Stomach (tissue), 9 donors: ENCODE data around the gene MXD4. TPM values are rescaled to one million over a fixed set of nuclear protein-coding genes. Genes with fewer than 3 reads are reported as not detected.

Experiments
- DNase-seq, 2 donors: peaks; one replicate each; pipeline versions ENCODE4 v3.0.0 to v3.0.0-alpha.2; 2013 to 2019
- H3K27ac ChIP-seq, 5 donors: fragments of 200-600 bp in 4 of 5; sonication (generic) in 4 of 5; one replicate each; pipeline ENCODE4 v1.5.1; 2013 to 2019; ENCODE audit warnings: mild to moderate bottlenecking in 1 of 5, moderate library complexity in 1 of 5
- H3K27me3 ChIP-seq, 3 donors: fragments of 200-600 bp; sonication (generic); one replicate each; pipeline ENCODE4 v1.5.1; 2017 to 2019; ENCODE audit warnings: mixed run types in 1 of 3
- H3K36me3 ChIP-seq, 4 donors: fragments of 200-600 bp; sonication (generic); 1 replicate in 3 of 4; 2 replicates in 1 of 4; pipeline ENCODE4 v1.5.1; 2016 to 2019
- H3K4me1 ChIP-seq, 4 donors: fragments of 200-600 bp; sonication (generic); one replicate each; pipeline ENCODE4 v1.5.1; 2016 to 2019
- H3K4me3 ChIP-seq, 4 donors: fragments of 200-600 bp; sonication (generic) in 3 of 4; one replicate each; pipeline ENCODE4 v1.5.1; 2016 to 2019; ENCODE audit warnings: mild to moderate bottlenecking in 1 of 4
- H3K9me3 ChIP-seq, 4 donors: fragments of 200-600 bp; sonication (generic); one replicate each; pipeline ENCODE4 v1.5.1; 2016 to 2019
- EP300 ChIP-seq: sonication (generic); formaldehyde crosslinking; IDR thresholded peaks from one replicate; pipeline ENCODE4 v1.6.1; 2017; ENCODE audit warnings: antibody characterized with exemption
- POLR2A ChIP-seq, 4 donors: fragments of 450-650 bp; IDR thresholded peaks; one replicate each; pipeline ENCODE4 v1.6.1; 2016; ENCODE audit warnings: antibody characterized with exemption in 4 of 4, control low read depth in 2 of 4, mild to moderate bottlenecking in 1 of 4, moderate library complexity in 1 of 4
- POLR2AphosphoS5 ChIP-seq, 3 donors: sonication (generic); formaldehyde crosslinking; IDR thresholded peaks; one replicate each; pipeline ENCODE4 v1.6.1; 2016; ENCODE audit warnings: antibody characterized with exemption in 3 of 3
- WGBS, 5 donors: extraction: QIAGEN DNeasy Blood & Tissue Kit in 3 of 5; methylation state at CpG; one replicate each; pipeline versions ENCODE4 v1.1.5 to v1.1.7; 2013 to 2018; 5-methylcytosine and 5-hydroxymethylcytosine counted together
- intact Hi-C: fragments of 100-400 bp; cut with DNase I; formaldehyde crosslinking; loops from one replicate; pipeline ENCODE4 v1.15.1; 2023; ENCODE audit warnings: low total_unique reads
- polyA plus RNA-seq, 3 donors: library from polyadenylated mRNA; stranded (reverse); fragments of 200-250 nt; gene quantifications; one replicate each; pipeline ENCODE4 v1.2.3, GENCODE V29; 2013
- total RNA-seq, 5 donors: library from RNA; depleted of rRNA; stranded (reverse); fragments of >200 nt; gene quantifications; one replicate each; pipeline versions ENCODE4 v1.1.0 to v1.2.3, GENCODE V29; 2014 to 2016
- TF ChIP-seq, protein P1 (sequence below), 7 experiments: fragments of 450-650 bp in 4 of 7; fragments of 200-600 bp in 3 of 7; sonication (generic) in 3 of 7; IDR thresholded peaks; one replicate each; pipeline ENCODE4 v1.5.1; 2016 to 2019; ENCODE audit warnings: antibody characterized with exemption in 7 of 7, control low read depth in 2 of 7, mild to moderate bottlenecking in 1 of 7
- donor health status: healthy with polysubstance abuse.
- donor health status: Bipolar disorder and iron deficiency.
- donor health status: healthy.

Gene MXD4
- total and polyA plus RNA-seq, 8 donors: 19.1 to 114 (median 46.8) TPM

DNA sequence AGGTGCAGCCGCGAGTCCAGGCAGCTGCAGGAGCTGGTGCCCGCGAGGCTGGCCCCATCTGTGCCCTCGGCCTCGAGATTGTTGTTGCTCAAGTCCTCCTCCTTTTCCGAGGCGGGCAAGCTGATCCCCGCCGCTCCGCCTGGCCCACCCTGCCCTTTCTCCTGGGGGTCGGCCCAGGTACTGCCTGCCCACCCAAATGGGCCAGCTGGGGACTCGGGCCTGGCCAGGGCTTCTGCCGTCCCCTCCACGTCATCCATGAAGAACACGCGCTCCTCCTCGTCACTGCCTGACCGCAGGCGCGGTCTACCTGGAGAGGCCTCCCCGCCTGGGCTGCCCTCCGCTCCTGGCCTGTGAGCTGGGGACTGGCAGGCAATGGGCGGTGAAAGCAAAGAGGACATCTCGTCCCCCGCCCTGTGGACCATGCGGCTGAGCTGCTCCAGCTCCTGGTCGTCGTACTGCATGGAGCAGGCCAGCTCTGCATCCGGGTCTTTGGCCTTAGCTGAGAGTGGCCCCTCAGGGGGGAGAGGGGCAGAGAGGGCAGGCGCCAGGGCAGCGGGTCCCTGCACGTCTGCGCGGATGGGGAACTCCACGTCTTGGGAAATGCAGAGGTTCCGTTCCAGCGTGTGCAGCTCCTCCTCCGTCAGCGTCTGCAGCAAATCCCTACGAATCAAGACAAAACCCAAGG lies 43.1 kb upstream of the MXD4 start:
- H3K27me3 ChIP-seq: no peaks in the 10 kb centered on the region
- DNase-seq: peak in 1 of 2 donors; percentile 10
- no peaks in the 10 kb centered on the region for H3K4me1 ChIP-seq
- peaks cover 0 to 4% (median 1%) of the 10 kb centered on the region in 4 donors for H3K9me3 ChIP-seq
- intact Hi-C loops: no loop called here
- TF ChIP-seq, protein P1, sequence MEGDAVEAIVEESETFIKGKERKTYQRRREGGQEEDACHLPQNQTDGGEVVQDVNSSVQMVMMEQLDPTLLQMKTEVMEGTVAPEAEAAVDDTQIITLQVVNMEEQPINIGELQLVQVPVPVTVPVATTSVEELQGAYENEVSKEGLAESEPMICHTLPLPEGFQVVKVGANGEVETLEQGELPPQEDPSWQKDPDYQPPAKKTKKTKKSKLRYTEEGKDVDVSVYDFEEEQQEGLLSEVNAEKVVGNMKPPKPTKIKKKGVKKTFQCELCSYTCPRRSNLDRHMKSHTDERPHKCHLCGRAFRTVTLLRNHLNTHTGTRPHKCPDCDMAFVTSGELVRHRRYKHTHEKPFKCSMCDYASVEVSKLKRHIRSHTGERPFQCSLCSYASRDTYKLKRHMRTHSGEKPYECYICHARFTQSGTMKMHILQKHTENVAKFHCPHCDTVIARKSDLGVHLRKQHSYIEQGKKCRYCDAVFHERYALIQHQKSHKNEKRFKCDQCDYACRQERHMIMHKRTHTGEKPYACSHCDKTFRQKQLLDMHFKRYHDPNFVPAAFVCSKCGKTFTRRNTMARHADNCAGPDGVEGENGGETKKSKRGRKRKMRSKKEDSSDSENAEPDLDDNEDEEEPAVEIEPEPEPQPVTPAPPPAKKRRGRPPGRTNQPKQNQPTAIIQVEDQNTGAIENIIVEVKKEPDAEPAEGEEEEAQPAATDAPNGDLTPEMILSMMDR (IDR thresholded peaks at IDR 0.05): no peak
- TF ChIP-seq EP300 (no peak), POLR2AphosphoS5 (IDR thresholded peaks at IDR 0.05) (no peak), POLR2A (IDR thresholded peaks at IDR 0.05) (no peak)
- no peak overlapping the region for H3K27ac ChIP-seq
- WGBS, 5 donors: 92 to 96% (median 94%) methylated on average over 23 to 41 of the region's 41 CpGs
- peaks cover 0 to 15% (median 11%) of the 10 kb centered on the region in 4 donors for H3K36me3 ChIP-seq
- no peak overlapping the region for H3K4me3 ChIP-seq

GRCh38 chr4:2304321-2304876 lies 42.5 kb upstream of the MXD4 start:
- H3K27me3 ChIP-seq: no peaks in the 10 kb centered on the region
- intact Hi-C loops: no loop called here
- 92 to 97% (median 95%) methylated on average over 10 to 32 of the region's 32 CpGs for WGBS, 5 donors
- H3K4me3 ChIP-seq: no peak overlapping the region
- H3K36me3 ChIP-seq: peaks cover 0 to 15% (median 11%) of the 10 kb centered on the region in 4 donors
- peak in 1 of 2 donors; percentile 20 for DNase-seq
- no peaks in the 10 kb centered on the region for H3K4me1 ChIP-seq
- H3K9me3 ChIP-seq: peaks cover 0 to 4% (median 1%) of the 10 kb centered on the region in 4 donors
- H3K27ac ChIP-seq: no peak overlapping the region
- TF ChIP-seq POLR2A (IDR thresholded peaks at IDR 0.05) (no peak), POLR2AphosphoS5 (IDR thresholded peaks at IDR 0.05) (no peak), EP300 (no peak)
- TF ChIP-seq, protein P1 (IDR thresholded peaks at IDR 0.05): no peak

DNA sequence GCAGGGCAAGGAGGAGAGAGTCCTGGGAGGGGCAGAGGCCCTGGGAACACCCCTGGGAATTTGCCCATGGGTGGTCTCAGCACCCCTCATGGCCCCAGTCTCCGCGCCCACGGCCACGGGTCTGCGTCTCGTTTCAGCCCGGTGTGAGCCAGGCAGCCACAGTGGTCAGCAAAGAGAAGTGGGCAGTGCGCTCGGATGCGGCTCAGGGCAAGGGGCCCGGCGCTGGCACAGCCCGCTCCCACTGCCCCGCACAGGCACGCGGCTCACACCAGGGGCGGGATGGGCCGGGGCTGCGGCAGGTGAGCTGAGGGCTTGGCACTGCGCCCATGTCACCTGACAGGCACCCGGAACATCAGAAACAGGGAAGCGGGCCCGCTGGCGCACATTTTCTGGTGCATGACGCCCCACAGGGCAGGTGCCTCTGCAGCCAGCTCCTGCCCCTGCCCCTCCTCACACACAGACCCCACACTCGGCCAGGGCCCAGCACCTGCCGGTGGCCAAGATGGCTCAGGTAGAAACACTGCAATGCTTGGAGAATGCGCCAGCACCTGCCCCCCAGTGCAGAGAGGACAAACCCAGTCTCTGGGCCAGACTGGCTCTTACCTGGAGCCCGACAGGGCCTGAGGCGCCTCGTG lies 41.9 kb upstream of the MXD4 start:
- 61 to 94% (median 71%) methylated on average over 14 to 31 of the region's 31 CpGs for WGBS, 5 donors
- Histone ChIP-seq H3K4me3 (no peak overlapping the region), H3K27ac (no peak overlapping the region), H3K27me3 (no peaks in the 10 kb centered on the region), H3K36me3 (peaks cover 0 to 15% (median 11%) of the 10 kb centered on the region in 4 donors), H3K9me3 (peaks cover 0 to 4% (median 1%) of the 10 kb centered on the region in 4 donors), H3K4me1 (no peaks in the 10 kb centered on the region)
- TF ChIP-seq EP300 (no peak), POLR2A (IDR thresholded peaks at IDR 0.05) (no peak), POLR2AphosphoS5 (IDR thresholded peaks at IDR 0.05) (no peak)
- TF ChIP-seq, protein P1 (IDR thresholded peaks at IDR 0.05): no peak
- peak in 1 of 2 donors; percentile 26 for DNase-seq
- intact Hi-C loops: no loop called here

- TF ChIP-seq POLR2A (IDR thresholded peaks at IDR 0.05): no peak
- TF ChIP-seq POLR2AphosphoS5 (IDR thresholded peaks at IDR 0.05): no peak
- TF ChIP-seq EP300: no peak
- TF ChIP-seq, protein P1 (IDR thresholded peaks at IDR 0.05): no peak
- peaks cover 0 to 15% (median 11%) of the 10 kb centered on the region in 4 donors for H3K36me3 ChIP-seq
- DNase-seq: peak in 1 of 2 donors; percentile 13
- H3K4me1 ChIP-seq: no peaks in the 10 kb centered on the region
- H3K9me3 ChIP-seq: peaks cover 0 to 4% (median 1%) of the 10 kb centered on the region in 4 donors
- intact Hi-C loops: no loop called here
- WGBS, 5 donors: 93 to 95% (median 94%) methylated on average over 16 to 19 of the region's 19 CpGs
- H3K27me3 ChIP-seq: no peaks in the 10 kb centered on the region
- H3K27ac ChIP-seq: no peak overlapping the region
- H3K4me3 ChIP-seq: no peak overlapping the region
Observed at GRCh38 chr4:2303121-2303685, 41.3 kb upstream of the MXD4 start.
